Smooth muscle cell (in vitro differentiated cells): Measurements from ENCODE around the gene PKP2. TPM values are rescaled to one million over a fixed set of nuclear protein-coding genes. Genes with fewer than 3 reads are reported as not detected.
"Not testable (repeated sequence)": the region's sequence is repeated elsewhere in the genome, so short reads cannot be mapped to it uniquely, and the experiment has no call there.

Source experiments
- DNase-seq: peaks from one replicate; lab custom pipeline; 2025; ENCODE audit not compliant: unreplicated experiment; lab: John Stamatoyannopoulos, UW
- H2AFZ ChIP-seq: fragments of 200-600 bp; sonication (generic); 2 replicates; pipeline ENCODE4 v1.6.0; 2016; ENCODE audit warnings: antibody characterized with exemption, low read depth, mild to moderate bottlenecking
- H3F3A ChIP-seq: fragments of 200-600 bp; sonication (generic); 2 replicates; pipeline ENCODE4 v1.6.0; 2017; ENCODE audit warnings: antibody characterized with exemption, low read depth
- H3K27ac ChIP-seq: fragments of 200-600 bp; sonication (generic); 2 replicates; pipeline ENCODE4 v1.5.1; 2016; ENCODE audit warnings: low read depth, mild to moderate bottlenecking
- H3K27me3 ChIP-seq: fragments of 200-600 bp; sonication (generic); 2 replicates; pipeline ENCODE4 v1.6.1; 2016; ENCODE audit warnings: low read depth, mild to moderate bottlenecking
- H3K36me3 ChIP-seq: fragments of 200-600 bp; sonication (generic); 2 replicates; pipeline ENCODE4 v1.5.1; 2016; ENCODE audit warnings: low read depth
- H3K4me1 ChIP-seq: fragments of 200-600 bp; sonication (generic); 2 replicates; pipeline ENCODE4 v1.5.1; 2016; ENCODE audit warnings: low read depth
- H3K4me2 ChIP-seq: fragments of 200-600 bp; sonication (generic); 2 replicates; pipeline ENCODE4 v1.6.0; 2016; ENCODE audit warnings: mild to moderate bottlenecking
- H3K4me3 ChIP-seq: fragments of 200-600 bp; sonication (generic); 2 replicates; pipeline ENCODE4 v1.5.1; 2016; ENCODE audit warnings: mild to moderate bottlenecking
- H3K79me2 ChIP-seq: fragments of 200-600 bp; sonication (generic); 2 replicates; pipeline ENCODE4 v1.6.0; 2016; ENCODE audit warnings: low read depth, mild to moderate bottlenecking
- H3K9ac ChIP-seq: fragments of 200-600 bp; sonication (generic); 2 replicates; pipeline ENCODE4 v1.6.0; 2016; ENCODE audit warnings: low read depth
- H3K9me3 ChIP-seq: fragments of 200-600 bp; sonication (generic); replicated peaks from 2 replicates; pipeline ENCODE4 v1.5.1; 2016; ENCODE audit warnings: low read depth
- H4K20me1 ChIP-seq: fragments of 200-600 bp; sonication (generic); 2 replicates; pipeline ENCODE4 v1.6.0; 2016; ENCODE audit warnings: low read depth
- CTCF ChIP-seq: fragments of 200-600 bp; sonication (generic); IDR thresholded peaks from 2 replicates; pipeline ENCODE4 v1.5.1; 2017; ENCODE audit warnings: borderline replicate concordance, mild to moderate bottlenecking, antibody characterized with exemption; ENCODE audit not compliant: insufficient read depth, poor library complexity, severe bottlenecking
- WGBS: methylation state at CpG from one replicate; pipeline ENCODE4 v1.1.7; 2016; ENCODE audit warnings: low lambda C conversion rate; 5-methylcytosine and 5-hydroxymethylcytosine counted together
- polyA plus RNA-seq: library from polyadenylated mRNA; unstranded; fragments of >200 nt; fragmentation: Nextera tagmentation; extraction: Ambion mirVana; gene quantifications from 2 replicates; pipeline ENCODE4 v1.2.1, GENCODE V29; 2016
- total RNA-seq: library from RNA; depleted of rRNA; stranded (reverse); fragments of >200 nt; gene quantifications from 2 replicates; pipeline ENCODE4 v1.2.3, GENCODE V29; 2014

Gene PKP2
- total and polyA plus RNA-seq, 2 experiments from 2014 or later, result 7.3 to 22.3 TPM

GRCh38 chr12:32893043-32893442, 3.5 kb downstream of the PKP2 start:
- TF ChIP-seq CTCF, result no peak
- WGBS, result 12% methylated on average over 2 of the region's 2 CpGs
- Histone ChIP-seq H3K36me3 (no peaks in the 10 kb centered on the region), H3K9me3 (no peaks in the 10 kb centered on the region), H4K20me1 (no peaks in the 10 kb centered on the region), H2AFZ (peak overlapping the region; percentile 14), H3F3A (peaks cover 22% of the 10 kb centered on the region), H3K79me2 (peaks cover 42% of the 10 kb centered on the region), H3K4me2 (peak overlapping the region; percentile 88), H3K27me3 (no peaks in the 10 kb centered on the region), H3K9ac (no peak overlapping the region), H3K4me1 (peaks cover 31% of the 10 kb centered on the region), H3K27ac (peak overlapping the region; percentile 72), H3K4me3 (peak overlapping the region; percentile 66)
- DNase-seq, result no peak

GRCh38 chr12:32892369-32892768, 4.2 kb downstream of the PKP2 start:
- not testable (repeated sequence) for DNase-seq, H3K9ac ChIP-seq, H3K36me3 ChIP-seq, H2AFZ ChIP-seq, H3K27me3 ChIP-seq, H4K20me1 ChIP-seq, H3K9me3 ChIP-seq, H3K4me3 ChIP-seq
- Histone ChIP-seq H3K27ac (peak overlapping the region; percentile 72), H3K4me1 (peaks cover 31% of the 10 kb centered on the region), H3K79me2 (peaks cover 49% of the 10 kb centered on the region), H3F3A (peaks cover 25% of the 10 kb centered on the region), H3K4me2 (peak overlapping the region; percentile 54)
- WGBS, result 51% methylated on average over 3 of the region's 3 CpGs

- Histone ChIP-seq H3K36me3 (no peaks in the 10 kb centered on the region), H3K27ac (peak overlapping the region; percentile 72), H3K4me3 (no peak overlapping the region), H3K79me2 (peaks cover 53% of the 10 kb centered on the region), H3K4me2 (peak overlapping the region; percentile 54), H4K20me1 (no peaks in the 10 kb centered on the region), H3F3A (peaks cover 25% of the 10 kb centered on the region), H2AFZ (peak overlapping the region; percentile 17), H3K9ac (no peak overlapping the region), H3K27me3 (no peaks in the 10 kb centered on the region), H3K9me3 (no peaks in the 10 kb centered on the region), H3K4me1 (peaks cover 31% of the 10 kb centered on the region)
- TF ChIP-seq CTCF, result no peak
- DNase-seq, result no peak
- WGBS, result 28% methylated on average over 5 of the region's 5 CpGs
Measured at GRCh38 chr12:32891956-32892355, 4.6 kb downstream of the PKP2 start.

GRCh38 chr12:32891526-32891925, 5.1 kb downstream of the PKP2 start:
- no peak for TF ChIP-seq CTCF
- H4K20me1 ChIP-seq, result no peaks in the 10 kb centered on the region
- H3K9me3 ChIP-seq, result no peaks in the 10 kb centered on the region
- no peak overlapping the region for H3K9ac ChIP-seq
- H3K27me3 ChIP-seq, result no peaks in the 10 kb centered on the region
- peaks cover 25% of the 10 kb centered on the region for H3F3A ChIP-seq
- WGBS, result 21% methylated on average over 2 of the region's 2 CpGs
- H3K79me2 ChIP-seq, result peaks cover 57% of the 10 kb centered on the region
- H3K27ac ChIP-seq, result peak overlapping the region; percentile 72
- H3K4me1 ChIP-seq, result peaks cover 31% of the 10 kb centered on the region
- H3K4me3 ChIP-seq, result no peak overlapping the region
- peak overlapping the region; percentile 17 for H2AFZ ChIP-seq
- H3K4me2 ChIP-seq, result peak overlapping the region; percentile 54
- DNase-seq, result no peak
- H3K36me3 ChIP-seq, result no peaks in the 10 kb centered on the region
